HG02885 (cell line): ENCODE measurements around the gene LZIC.

Source experiments
- ATAC-seq: cut with Tn5 transposase; IDR thresholded peaks from one replicate; pipeline ENCODE4 v1.9.1; 2021; ENCODE audit warnings: mild to moderate bottlenecking; ENCODE audit not compliant: unreplicated experiment, poor library complexity

LZIC gene

DNA sequence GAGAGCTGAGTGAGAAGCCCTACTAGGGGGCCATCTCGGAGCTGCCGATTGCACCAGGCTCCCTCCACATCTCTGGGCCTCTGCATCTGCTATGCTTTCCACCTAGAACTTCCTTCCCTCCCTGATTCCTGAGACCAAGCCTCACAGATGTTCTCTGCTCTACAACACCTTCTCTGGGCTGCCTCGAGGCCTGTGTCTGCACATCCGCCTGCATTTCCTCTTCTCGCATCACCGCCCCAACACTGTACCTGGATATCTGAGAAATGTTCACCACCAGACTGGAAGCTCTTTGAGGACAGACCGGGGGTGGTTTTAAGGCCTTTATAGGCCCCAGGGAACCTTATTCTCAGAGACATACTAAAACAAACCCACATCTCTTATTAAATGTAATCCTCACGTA is 53.8 kb downstream of the LZIC start:
- no peak for ATAC-seq

DNA sequence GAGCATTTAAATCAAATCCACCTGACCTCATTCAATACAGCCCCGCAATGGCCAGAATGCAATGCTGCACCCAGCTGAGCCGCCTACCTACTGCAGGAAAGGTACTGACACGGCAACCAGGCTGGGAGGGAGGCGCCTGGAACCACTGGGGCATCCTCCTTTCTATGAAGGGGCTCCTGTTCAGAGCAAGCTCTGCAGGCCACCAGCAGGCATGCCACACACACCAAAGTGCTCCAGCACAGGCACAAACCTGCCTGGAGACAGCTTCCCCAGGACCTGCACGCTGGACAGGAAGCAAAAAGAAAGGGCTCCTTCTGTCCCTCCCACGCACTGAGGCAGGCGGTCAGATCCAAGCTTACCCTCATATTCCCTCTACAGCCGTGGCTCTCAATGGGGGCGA is 54.3 kb downstream of the LZIC start:
- no peak for ATAC-seq

DNA sequence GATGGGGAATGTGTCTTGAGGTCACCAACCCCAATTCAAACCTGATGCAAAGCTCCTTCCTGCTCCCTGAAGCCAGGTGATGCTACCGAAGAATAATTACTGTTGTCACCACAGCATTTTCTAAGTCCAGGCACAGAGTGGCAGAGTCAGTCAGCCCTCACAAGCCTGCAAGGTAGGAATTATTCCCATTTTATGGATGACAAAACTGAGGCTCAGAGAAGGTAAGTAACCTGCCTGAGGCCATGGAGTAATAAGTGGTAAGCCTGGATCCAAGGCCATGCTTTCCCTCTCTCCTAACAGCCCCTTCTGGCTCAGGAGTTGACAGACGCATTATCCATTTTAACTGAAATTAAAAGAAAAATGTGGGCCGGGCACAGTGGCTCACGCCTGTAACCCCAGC is 56.1 kb downstream of the LZIC start:
- ATAC-seq: no peak

DNA sequence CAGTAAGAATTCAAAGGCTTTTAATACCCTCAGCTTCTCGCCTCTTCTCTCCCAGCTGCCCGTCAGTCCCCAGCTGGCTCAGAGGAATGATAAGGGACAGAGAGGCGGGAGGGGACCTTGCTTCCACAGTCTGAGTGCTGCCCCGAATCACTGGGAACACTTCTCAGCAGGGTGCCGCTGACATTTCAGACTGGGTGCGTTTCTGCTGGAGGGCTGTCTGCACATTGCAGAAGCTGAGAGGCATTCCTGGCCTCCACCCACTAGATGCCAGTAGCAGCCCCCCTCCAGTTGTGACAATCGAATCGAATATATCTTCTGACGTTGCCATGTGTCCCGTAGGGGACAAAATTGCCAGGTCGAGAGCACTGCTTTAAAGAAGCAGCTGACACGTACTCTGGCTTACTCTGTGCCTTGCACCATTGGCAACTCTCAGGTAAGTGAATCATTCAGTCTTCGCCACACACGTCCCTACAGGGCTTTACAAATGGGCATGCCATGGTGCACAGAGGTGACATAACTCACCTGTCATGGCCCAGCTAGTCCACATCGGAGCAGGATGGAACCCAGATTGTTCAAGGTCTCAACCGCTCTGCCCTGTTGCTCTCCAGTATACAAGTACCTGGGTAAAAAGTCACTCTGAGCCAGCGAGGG is 57.0 kb downstream of the LZIC start:
- no peak for ATAC-seq

DNA sequence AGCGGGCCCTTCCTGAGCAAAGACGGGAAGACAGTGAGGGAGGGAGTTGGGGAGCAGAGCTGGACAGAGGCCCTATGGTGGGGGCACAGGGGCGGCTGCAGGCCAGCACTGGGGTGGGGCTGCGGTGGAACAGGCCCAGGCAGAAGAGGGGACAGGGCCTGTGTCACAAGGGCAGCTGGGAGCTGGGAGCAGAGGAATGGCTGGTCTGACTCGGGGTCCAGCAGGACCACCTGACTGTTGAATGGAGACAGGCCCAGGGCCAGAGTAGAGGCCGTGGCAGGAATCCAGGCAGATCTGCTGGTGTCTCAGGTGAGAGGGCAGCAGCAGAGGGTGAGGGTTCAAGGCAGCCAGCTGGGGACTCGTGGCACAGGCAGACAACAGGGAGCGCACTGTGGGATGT is 58.4 kb downstream of the LZIC start:
- ATAC-seq: no peak

- no peak for ATAC-seq
Measured at GRCh38 chr1:9883585-9884449, 59.4 kb downstream of the LZIC start.

DNA sequence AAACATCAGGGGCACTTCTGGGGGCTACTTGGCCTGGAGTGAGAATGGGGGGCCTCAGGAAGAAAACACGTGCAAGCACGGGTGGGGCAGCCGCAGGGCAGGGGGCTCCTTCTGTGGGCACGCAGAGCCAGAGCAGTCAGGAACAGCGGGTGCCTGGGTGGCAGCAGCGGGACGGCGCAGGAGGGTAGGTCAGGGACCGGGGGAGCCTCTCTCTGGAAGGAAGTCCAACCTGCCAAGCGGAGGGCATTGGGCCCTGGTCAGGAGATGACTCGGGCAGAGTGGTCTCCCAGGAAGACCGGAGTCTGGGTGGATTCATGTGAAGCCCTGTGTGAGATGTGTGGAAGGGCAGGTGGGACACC is 60.3 kb downstream of the LZIC start:
- no peak for ATAC-seq

DNA sequence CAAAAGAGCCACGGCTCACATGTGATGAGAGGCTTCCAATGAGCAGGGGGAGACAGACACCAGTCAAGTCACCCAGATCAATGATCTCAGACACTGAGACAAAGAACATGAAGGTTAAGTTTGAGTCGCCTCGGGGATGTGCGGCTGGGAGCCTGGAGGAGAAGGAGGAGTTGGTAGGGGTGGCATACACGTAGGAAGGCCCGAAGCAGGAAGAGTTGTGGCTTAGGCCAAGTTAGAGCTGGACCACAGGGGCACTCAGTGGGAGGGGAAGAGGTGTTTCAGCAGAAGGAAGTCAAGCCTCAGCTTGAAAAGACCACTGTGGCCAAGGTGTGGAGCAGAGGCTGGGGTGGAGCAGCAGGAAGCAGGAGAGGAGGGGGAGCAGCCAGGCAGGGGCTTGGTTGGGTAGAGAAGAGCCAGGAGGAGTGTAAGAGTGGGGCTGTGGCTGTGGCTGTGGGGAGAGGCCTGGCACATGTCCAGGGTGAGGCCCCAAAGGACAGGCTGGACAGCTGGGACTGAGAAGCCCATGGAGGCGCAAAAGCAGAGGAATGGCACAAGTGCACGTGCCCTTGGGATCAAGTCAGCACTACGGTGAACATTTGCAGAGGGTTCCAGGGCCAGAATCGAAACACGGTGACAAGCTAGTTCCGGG is 60.8 kb downstream of the LZIC start:
- ATAC-seq: no peak

GRCh38 chr1:9881838-9882249 is 61.3 kb downstream of the LZIC start:
- no peak for ATAC-seq
